Body of pancreas (tissue), 4 donors: ENCODE results near the gene BEX2. TPM values are rescaled to one million over a fixed set of nuclear protein-coding genes. Genes with fewer than 3 reads are reported as not detected.

ENCODE experiments used
- ATAC-seq: fragments of 150-250 bp; one replicate; pipeline ENCODE4 v1.9.1; 2016
- DNase-seq, 4 donors: peaks; one replicate each; pipeline ENCODE4 v3.0.0-alpha.2; 2019
- H3K27ac ChIP-seq, 4 donors: fragments of 200-600 bp; sonication (generic); 1 replicate in 3 of 4; 2 replicates in 1 of 4; pipeline versions ENCODE4 v1.5.1 to v1.6.1; 2016 to 2019; ENCODE audit warnings: mild to moderate bottlenecking in 1 of 4, mixed read lengths in 1 of 4, moderate library complexity in 1 of 4
- H3K27me3 ChIP-seq, 2 donors: fragments of 200-600 bp; sonication (generic); one replicate each; pipeline ENCODE4 v1.6.0; 2016; ENCODE audit warnings: mild to moderate bottlenecking in 1 of 2
- H3K36me3 ChIP-seq, 2 donors: fragments of 200-600 bp; sonication (generic); replicated peaks in 1 of 2; 2 replicates each; pipeline ENCODE4 v1.5.1; 2016; ENCODE audit warnings: low read depth in 2 of 2; ENCODE audit not compliant: insufficient read depth in 1 of 2
- H3K4me1 ChIP-seq: fragments of 200-600 bp; sonication (generic); one replicate; pipeline ENCODE4 v1.6.0; 2016
- H3K4me3 ChIP-seq, 2 donors: fragments of 200-600 bp; sonication (generic); 1 replicate in 1 of 2; 2 replicates in 1 of 2; pipeline ENCODE4 v1.5.1; 2016 to 2019
- H3K9me3 ChIP-seq, 3 donors: fragments of 200-600 bp; sonication (generic); 1 replicate in 2 of 3; 2 replicates in 1 of 3; pipeline ENCODE4 v1.5.1; 2016
- POLR2A ChIP-seq, 3 donors: fragments of 450-650 bp; IDR thresholded peaks; one replicate each; pipeline ENCODE4 v1.6.1; 2016; ENCODE audit warnings: antibody characterized with exemption in 3 of 3, mild to moderate bottlenecking in 2 of 3
- WGBS, 2 donors: methylation state at CpG; one replicate each; pipeline ENCODE4 v1.1.5; 2017; 5-methylcytosine and 5-hydroxymethylcytosine counted together
- intact Hi-C: fragments of 100-400 bp; cut with DNase I; formaldehyde crosslinking; loops from one replicate; pipeline ENCODE4 v1.15.1; 2023
- small RNA-seq: library from RNA; depleted of rRNA; stranded (forward); fragments of <200 nt; gene quantifications from one replicate; pipeline ENCODE3, GENCODE V24; 2016
- total RNA-seq, 2 donors: library from RNA; depleted of rRNA; stranded (reverse); fragments of >200 nt; gene quantifications; one replicate each; pipeline ENCODE4 v1.1.0, GENCODE V29; 2016
- TF ChIP-seq, protein P1 (sequence below), 7 experiments: fragments of 450-650 bp in 4 of 7; fragments of 200-600 bp in 3 of 7; sonication (generic) in 3 of 7; IDR thresholded peaks; one replicate each; pipeline ENCODE4 v1.5.1; 2016 to 2019; ENCODE audit warnings: antibody characterized with exemption in 7 of 7

The BEX2 gene
- total RNA-seq, 2 donors from 2014 or later: 9.9 to 23.9 TPM

- no peak for TF ChIP-seq POLR2A (IDR thresholded peaks at IDR 0.05)
- TF ChIP-seq, protein P1, sequence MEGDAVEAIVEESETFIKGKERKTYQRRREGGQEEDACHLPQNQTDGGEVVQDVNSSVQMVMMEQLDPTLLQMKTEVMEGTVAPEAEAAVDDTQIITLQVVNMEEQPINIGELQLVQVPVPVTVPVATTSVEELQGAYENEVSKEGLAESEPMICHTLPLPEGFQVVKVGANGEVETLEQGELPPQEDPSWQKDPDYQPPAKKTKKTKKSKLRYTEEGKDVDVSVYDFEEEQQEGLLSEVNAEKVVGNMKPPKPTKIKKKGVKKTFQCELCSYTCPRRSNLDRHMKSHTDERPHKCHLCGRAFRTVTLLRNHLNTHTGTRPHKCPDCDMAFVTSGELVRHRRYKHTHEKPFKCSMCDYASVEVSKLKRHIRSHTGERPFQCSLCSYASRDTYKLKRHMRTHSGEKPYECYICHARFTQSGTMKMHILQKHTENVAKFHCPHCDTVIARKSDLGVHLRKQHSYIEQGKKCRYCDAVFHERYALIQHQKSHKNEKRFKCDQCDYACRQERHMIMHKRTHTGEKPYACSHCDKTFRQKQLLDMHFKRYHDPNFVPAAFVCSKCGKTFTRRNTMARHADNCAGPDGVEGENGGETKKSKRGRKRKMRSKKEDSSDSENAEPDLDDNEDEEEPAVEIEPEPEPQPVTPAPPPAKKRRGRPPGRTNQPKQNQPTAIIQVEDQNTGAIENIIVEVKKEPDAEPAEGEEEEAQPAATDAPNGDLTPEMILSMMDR (IDR thresholded peaks at IDR 0.05): no peak
- no peak within 1 kb of the TSS for H3K4me3 ChIP-seq
- no peaks in the 10 kb centered on the region for H3K27me3 ChIP-seq
- no peak within 1 kb of the TSS for H3K27ac ChIP-seq
- intact Hi-C loops: no loop called here
- 4 to 11% methylated on average over 9 to 15 of the region's 17 CpGs for WGBS, 2 donors
- peak in 2 of 4 donors; percentile 4 to 17 for DNase-seq
- ATAC-seq: no peak
- peaks cover 4% of the 10 kb centered on the region for H3K4me1 ChIP-seq
- no peaks in the 10 kb centered on the region for H3K9me3 ChIP-seq
- no peaks in the 10 kb centered on the region for H3K36me3 ChIP-seq
Observed at GRCh38 chrX:103276581-103277002, 34.2 kb downstream of the BEX2 start, which contains the start of gene TCEAL5. Gene TCEAL5, minus strand, starts transcription at chrX:103276750. Its CDS starts 2,187 bp downstream, at chrX:103274563.

DNA sequence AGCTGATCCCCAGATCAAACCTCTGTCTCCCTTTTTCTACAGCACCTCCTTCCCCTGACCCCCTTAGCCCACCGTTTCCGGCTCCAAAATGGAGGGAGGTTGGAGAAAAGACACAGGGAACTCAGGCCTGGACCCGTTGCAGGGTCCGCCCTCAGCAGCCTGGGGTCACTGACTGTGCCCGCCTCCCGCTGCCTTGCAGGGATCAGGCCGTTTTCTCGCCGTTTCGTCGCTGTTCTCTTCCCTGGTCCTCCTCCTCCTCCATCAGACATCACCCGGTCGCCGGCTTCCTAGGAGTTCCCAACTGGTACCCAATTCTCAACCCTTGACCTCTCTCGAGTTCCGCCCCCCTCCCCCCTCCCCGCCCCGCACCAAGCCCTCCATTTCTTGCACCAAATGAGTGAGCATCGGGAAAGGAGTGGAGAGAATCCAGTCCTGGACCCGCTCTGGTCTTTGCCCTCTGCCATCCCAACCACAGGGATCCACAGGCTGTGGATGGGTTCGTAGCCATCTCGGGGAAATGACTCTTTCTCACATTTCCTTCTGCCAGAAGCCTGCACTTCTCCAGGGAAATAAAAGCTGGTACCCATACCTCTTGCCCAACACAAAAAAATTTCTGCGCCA is 34.7 kb downstream of the BEX2 start:
- no peaks in the 10 kb centered on the region for H3K27me3 ChIP-seq
- no peak overlapping the region for H3K27ac ChIP-seq
- H3K4me1 ChIP-seq: peaks cover 4% of the 10 kb centered on the region
- TF ChIP-seq, protein P1 (IDR thresholded peaks at IDR 0.05): no peak
- TF ChIP-seq POLR2A (IDR thresholded peaks at IDR 0.05): no peak
- intact Hi-C loops: no loop called here
- H3K4me3 ChIP-seq: no peak overlapping the region
- H3K36me3 ChIP-seq: no peaks in the 10 kb centered on the region
- DNase-seq: no peak
- no peaks in the 10 kb centered on the region for H3K9me3 ChIP-seq
- no peak for ATAC-seq
- 5 to 19% methylated on average over 7 to 14 of the region's 23 CpGs for WGBS, 2 donors

- TF ChIP-seq, protein P1 (IDR thresholded peaks at IDR 0.05): no peak
- no peak for TF ChIP-seq POLR2A (IDR thresholded peaks at IDR 0.05)
- Histone ChIP-seq H3K27me3 (no peaks in the 10 kb centered on the region), H3K4me1 (peaks cover 4% of the 10 kb centered on the region), H3K36me3 (no peaks in the 10 kb centered on the region), H3K4me3 (no peak overlapping the region), H3K27ac (no peak overlapping the region), H3K9me3 (no peaks in the 10 kb centered on the region)
- no peak for DNase-seq
- no peak for ATAC-seq
- intact Hi-C loops: no loop called here
- 81 to 91% methylated on average over 3 to 4 of the region's 4 CpGs for WGBS, 2 donors
Observed at GRCh38 chrX:103274284-103274683, 36.5 kb downstream of the BEX2 start.

Small RNA genes within 50 kb of the gene (small RNA-seq; reads per million reads assigned to genes)
- gene Z92846.1: not detected

Other genes starting within 250 kb of the BEX2 start
- 10 to 100 TPM; 41.5 to 57.4 TPM for gene BEX1, start 246.8 kb downstream of the BEX2 start, total RNA-seq
- under 1 TPM in 1 of 2 donors, not detected in 1; 0.26 TPM for gene NXF3, start 217.8 kb downstream of the BEX2 start, total RNA-seq
- gene BEX4, start 95.9 kb downstream of the BEX2 start, total RNA-seq: 10 to 100 TPM in 1 of 2 donors, 1 to 10 TPM in 1; 7.9 to 14.8 TPM
- gene TCEAL8, start 55.8 kb downstream of the BEX2 start, total RNA-seq: 10 to 100 TPM; 10.9 to 46.2 TPM
- gene TCEAL5, start 34.2 kb downstream of the BEX2 start, total RNA-seq: not detected
- 1 to 10 TPM in 1 of 2 donors, under 1 TPM in 1; 0.99 to 2.3 TPM for gene TCEAL7, start 19.2 kb upstream of the BEX2 start, total RNA-seq
- 10 to 100 TPM; 22.3 to 37.9 TPM for gene TCEAL9, start 45.5 kb upstream of the BEX2 start, total RNA-seq
- 10 to 100 TPM; 71.9 to 77.3 TPM for gene BEX3, start 65.5 kb upstream of the BEX2 start, total RNA-seq
- gene RAB40A, start 208.5 kb upstream of the BEX2 start, total RNA-seq: under 1 TPM in 1 of 2 donors, not detected in 1; 0.52 TPM